ENCODE data around the gene MYOM1.

The MYOM1 gene

DNA sequence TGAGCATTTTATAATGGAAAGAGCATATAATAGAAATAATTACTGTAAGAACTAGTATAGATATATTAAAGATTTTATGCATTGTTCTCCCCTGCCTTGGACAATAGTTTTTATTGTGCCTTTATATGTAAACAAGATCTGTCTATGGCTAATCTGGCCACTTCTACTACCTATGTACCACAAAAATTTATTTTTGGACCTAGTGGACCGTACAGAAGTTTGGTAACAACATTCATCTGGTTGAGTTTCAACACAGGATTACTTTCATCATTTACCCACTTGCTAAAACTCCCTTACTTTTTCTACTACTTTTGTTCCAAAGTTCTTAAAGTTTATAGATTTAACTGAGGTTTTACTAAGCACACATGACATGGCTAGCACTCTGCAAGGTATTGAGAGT, 13.2 kb upstream of the MYOM1 start:
- TF ChIP-seq TCF12 (IDR thresholded peaks at IDR 0.05; ENCODE audit: low read depth) (no peak), YY1 (IDR thresholded peaks at IDR 0.05; ENCODE audit: low read depth) (no peak), RAD21 (IDR thresholded peaks at IDR 0.05; ENCODE audit: low read depth) (no peak), TEAD4 (IDR thresholded peaks at IDR 0.05) (no peak), CEBPB (IDR thresholded peaks at IDR 0.05) (no peak), TAF1 (IDR thresholded peaks at IDR 0.05; ENCODE audit: low read depth) (no peak), ZBTB7A (IDR thresholded peaks at IDR 0.05; ENCODE audit: low read depth) (no peak), NFIC (IDR thresholded peaks at IDR 0.05) (no peak), EGR1 (IDR thresholded peaks at IDR 0.05) (no peak), FOXM1 (IDR thresholded peaks at IDR 0.05; ENCODE audit: borderline replicate concordance, low read depth) (no peak), EP300 (IDR thresholded peaks at IDR 0.05; ENCODE audit: borderline replicate concordance) (no peak), CREB1 (IDR thresholded peaks at IDR 0.05; ENCODE audit: low read depth) (no peak)
- TF ChIP-seq, protein P1, sequence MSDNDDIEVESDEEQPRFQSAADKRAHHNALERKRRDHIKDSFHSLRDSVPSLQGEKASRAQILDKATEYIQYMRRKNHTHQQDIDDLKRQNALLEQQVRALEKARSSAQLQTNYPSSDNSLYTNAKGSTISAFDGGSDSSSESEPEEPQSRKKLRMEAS (IDR thresholded peaks at IDR 0.05): no peak
- TF ChIP-seq, protein P2, sequence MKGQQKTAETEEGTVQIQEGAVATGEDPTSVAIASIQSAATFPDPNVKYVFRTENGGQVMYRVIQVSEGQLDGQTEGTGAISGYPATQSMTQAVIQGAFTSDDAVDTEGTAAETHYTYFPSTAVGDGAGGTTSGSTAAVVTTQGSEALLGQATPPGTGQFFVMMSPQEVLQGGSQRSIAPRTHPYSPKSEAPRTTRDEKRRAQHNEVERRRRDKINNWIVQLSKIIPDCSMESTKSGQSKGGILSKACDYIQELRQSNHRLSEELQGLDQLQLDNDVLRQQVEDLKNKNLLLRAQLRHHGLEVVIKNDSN (IDR thresholded peaks at IDR 0.05): no peak
- TF ChIP-seq, protein P3, sequence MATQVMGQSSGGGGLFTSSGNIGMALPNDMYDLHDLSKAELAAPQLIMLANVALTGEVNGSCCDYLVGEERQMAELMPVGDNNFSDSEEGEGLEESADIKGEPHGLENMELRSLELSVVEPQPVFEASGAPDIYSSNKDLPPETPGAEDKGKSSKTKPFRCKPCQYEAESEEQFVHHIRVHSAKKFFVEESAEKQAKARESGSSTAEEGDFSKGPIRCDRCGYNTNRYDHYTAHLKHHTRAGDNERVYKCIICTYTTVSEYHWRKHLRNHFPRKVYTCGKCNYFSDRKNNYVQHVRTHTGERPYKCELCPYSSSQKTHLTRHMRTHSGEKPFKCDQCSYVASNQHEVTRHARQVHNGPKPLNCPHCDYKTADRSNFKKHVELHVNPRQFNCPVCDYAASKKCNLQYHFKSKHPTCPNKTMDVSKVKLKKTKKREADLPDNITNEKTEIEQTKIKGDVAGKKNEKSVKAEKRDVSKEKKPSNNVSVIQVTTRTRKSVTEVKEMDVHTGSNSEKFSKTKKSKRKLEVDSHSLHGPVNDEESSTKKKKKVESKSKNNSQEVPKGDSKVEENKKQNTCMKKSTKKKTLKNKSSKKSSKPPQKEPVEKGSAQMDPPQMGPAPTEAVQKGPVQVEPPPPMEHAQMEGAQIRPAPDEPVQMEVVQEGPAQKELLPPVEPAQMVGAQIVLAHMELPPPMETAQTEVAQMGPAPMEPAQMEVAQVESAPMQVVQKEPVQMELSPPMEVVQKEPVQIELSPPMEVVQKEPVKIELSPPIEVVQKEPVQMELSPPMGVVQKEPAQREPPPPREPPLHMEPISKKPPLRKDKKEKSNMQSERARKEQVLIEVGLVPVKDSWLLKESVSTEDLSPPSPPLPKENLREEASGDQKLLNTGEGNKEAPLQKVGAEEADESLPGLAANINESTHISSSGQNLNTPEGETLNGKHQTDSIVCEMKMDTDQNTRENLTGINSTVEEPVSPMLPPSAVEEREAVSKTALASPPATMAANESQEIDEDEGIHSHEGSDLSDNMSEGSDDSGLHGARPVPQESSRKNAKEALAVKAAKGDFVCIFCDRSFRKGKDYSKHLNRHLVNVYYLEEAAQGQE (IDR thresholded peaks at IDR 0.05; ENCODE audit: low read depth): no peak

DNA sequence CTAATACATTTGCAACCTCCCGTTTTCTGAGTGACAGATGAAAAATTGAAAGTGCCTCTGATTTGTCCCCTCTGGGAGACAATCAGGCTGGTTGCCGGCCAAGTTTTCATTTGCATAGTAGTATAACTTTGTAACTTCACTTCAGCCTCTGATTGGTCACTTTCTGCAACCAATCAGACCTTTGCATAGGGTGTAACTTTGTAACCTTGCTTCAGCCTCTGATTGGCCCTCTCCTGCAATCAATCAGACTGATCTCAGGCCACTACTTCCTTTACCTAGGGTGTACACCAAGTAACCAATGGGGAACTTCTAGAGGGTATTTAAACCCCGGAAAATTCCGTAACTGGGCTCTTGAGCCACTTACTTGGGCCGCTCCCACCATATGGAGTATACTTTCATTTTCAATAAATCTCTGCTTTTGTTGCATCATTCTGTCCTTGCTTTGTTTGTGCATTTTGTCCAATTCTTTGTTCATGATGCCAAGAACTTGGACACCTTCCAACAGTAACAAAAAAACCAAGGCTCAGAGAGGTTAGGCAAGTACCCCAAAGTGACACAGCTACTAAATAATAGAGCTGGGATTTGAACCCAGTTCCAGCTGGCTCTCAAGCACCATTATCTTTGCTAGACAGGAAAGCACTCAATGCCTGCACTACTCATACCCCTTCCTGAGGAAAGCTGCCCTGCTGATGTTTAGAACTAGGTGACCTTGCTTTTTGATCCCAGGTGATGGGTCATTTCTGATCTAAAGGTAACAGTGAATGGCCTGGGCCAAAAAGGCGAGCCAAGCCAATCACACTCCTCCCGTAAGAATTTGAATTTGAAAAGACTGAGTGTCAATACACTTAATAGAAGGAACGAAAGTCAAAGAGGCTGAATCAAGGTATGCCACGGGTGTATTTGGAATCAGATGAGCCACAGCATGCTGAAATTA, 10.9 kb upstream of the MYOM1 start:
- TF ChIP-seq, protein P1 (IDR thresholded peaks at IDR 0.05): no peak
- TF ChIP-seq YY1 (IDR thresholded peaks at IDR 0.05; ENCODE audit: low read depth): no peak
- TF ChIP-seq RAD21 (IDR thresholded peaks at IDR 0.05; ENCODE audit: low read depth): no peak
- TF ChIP-seq, protein P3 (IDR thresholded peaks at IDR 0.05; ENCODE audit: low read depth): no peak
- no peak for TF ChIP-seq TCF12 (IDR thresholded peaks at IDR 0.05; ENCODE audit: low read depth)
- TF ChIP-seq CREB1 (IDR thresholded peaks at IDR 0.05; ENCODE audit: low read depth): no peak
- no peak for TF ChIP-seq ZBTB7A (IDR thresholded peaks at IDR 0.05; ENCODE audit: low read depth)
- TF ChIP-seq FOXM1 (IDR thresholded peaks at IDR 0.05; ENCODE audit: borderline replicate concordance, low read depth): no peak
- no peak for TF ChIP-seq TAF1 (IDR thresholded peaks at IDR 0.05; ENCODE audit: low read depth)

DNA sequence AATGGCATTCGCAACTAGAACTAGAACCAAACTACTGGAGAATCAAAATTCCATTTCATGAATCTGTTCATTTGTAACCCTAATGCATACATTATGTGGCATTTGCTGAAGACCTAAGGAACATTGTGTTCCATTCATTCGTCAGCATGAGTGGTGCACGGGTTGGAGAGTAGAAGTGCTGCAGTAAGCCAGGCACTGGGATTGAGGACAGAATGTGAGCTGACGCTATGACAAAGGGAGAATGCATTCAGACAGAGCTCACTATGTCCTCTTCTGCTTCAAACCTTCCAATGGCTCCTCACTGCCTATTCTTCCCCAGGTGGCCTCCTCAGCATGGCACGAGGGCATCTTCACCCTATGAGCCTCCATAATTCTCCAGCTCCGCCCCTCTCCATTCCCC, 6.3 kb upstream of the MYOM1 start:
- no peak for TF ChIP-seq CEBPB (IDR thresholded peaks at IDR 0.05)
- no peak for TF ChIP-seq FOXM1 (IDR thresholded peaks at IDR 0.05; ENCODE audit: borderline replicate concordance, low read depth)
- no peak for TF ChIP-seq YY1 (IDR thresholded peaks at IDR 0.05; ENCODE audit: low read depth)
- no peak for TF ChIP-seq EP300 (IDR thresholded peaks at IDR 0.05; ENCODE audit: borderline replicate concordance)
- TF ChIP-seq TAF1 (IDR thresholded peaks at IDR 0.05; ENCODE audit: low read depth): no peak
- TF ChIP-seq RAD21 (IDR thresholded peaks at IDR 0.05; ENCODE audit: low read depth): no peak

DNA sequence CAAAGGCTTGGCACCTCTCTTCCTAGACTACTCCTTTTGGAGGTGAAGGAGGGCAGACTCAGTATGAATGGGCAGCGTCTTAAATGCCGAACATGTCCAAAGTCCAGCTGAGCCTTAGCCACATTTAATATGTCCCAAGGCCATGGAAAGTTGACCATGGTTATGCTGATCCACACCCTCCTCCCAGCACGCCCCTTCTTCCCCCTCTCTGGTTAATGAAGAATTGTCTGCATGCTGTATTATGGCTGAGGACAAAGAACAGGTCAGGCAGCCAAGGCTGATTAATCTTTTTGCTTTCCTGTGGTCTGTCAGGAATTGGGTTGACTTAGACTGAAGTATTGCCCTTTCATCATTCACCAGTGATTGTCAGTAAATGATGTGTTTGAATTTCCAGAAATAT, 5.8 kb upstream of the MYOM1 start:
- TF ChIP-seq, protein P3 (IDR thresholded peaks at IDR 0.05; ENCODE audit: low read depth): no peak
- TF ChIP-seq FOXM1 (IDR thresholded peaks at IDR 0.05; ENCODE audit: borderline replicate concordance, low read depth) (no peak), NFIC (IDR thresholded peaks at IDR 0.05) (no peak), YY1 (IDR thresholded peaks at IDR 0.05; ENCODE audit: low read depth) (no peak), EGR1 (IDR thresholded peaks at IDR 0.05) (no peak)
- TF ChIP-seq, protein P2 (IDR thresholded peaks at IDR 0.05): no peak

Data from Ishikawa (cell line).